ENCODE results near the gene DNASE1L1. TPM values are rescaled to one million over a fixed set of nuclear protein-coding genes. Genes with fewer than 3 reads are reported as not detected.

The DNASE1L1 gene
- total RNA-seq, 3 donors from 2014 or later, result 18.1 to 30.8 (median 25.6) TPM

DNA sequence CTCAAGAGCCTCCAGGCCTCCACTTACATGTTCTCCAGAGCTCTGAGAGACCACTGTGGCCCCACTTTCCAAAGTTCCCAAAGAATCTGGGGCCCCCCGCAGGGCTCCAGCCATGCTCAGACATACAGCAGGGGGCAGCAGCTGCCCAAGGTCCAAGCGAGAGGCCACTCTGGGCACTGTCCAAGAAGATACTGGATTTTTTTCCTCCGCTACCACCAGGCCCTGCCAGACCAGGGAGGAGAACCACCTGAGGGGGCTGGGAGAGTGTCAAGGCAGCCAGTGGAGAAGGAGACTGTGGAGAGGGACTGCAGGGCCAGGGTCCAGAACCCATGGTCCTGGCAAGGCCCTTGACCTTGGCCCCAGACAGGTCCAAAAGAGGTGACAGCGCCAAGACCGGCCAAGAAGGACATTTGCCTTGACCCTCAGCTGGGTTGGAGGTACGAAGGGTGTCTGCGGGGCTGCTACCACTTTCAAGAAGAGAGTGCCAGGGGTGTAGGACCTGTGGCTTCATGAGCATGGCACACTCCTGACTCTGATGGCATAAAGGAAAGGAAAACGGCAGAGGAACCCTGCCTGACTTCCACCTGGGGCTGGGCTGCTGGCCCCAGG, 24.7 kb downstream of the DNASE1L1 start:
- ATAC-seq, result no peak
- intact Hi-C loops (cut with DNase I, micrococcal nuclease), result no loop called here
- Histone ChIP-seq H3K36me3 (ENCODE audit: low read depth) (no peaks in the 10 kb centered on the region), H3K4me3 (no peak overlapping the region), H3K9me3 (no peaks in the 10 kb centered on the region), H3K4me1 (ENCODE audit: low read depth) (no peaks in the 10 kb centered on the region)
- DNase-seq, result no peak
- TF ChIP-seq, protein P1, sequence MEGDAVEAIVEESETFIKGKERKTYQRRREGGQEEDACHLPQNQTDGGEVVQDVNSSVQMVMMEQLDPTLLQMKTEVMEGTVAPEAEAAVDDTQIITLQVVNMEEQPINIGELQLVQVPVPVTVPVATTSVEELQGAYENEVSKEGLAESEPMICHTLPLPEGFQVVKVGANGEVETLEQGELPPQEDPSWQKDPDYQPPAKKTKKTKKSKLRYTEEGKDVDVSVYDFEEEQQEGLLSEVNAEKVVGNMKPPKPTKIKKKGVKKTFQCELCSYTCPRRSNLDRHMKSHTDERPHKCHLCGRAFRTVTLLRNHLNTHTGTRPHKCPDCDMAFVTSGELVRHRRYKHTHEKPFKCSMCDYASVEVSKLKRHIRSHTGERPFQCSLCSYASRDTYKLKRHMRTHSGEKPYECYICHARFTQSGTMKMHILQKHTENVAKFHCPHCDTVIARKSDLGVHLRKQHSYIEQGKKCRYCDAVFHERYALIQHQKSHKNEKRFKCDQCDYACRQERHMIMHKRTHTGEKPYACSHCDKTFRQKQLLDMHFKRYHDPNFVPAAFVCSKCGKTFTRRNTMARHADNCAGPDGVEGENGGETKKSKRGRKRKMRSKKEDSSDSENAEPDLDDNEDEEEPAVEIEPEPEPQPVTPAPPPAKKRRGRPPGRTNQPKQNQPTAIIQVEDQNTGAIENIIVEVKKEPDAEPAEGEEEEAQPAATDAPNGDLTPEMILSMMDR (IDR thresholded peaks at IDR 0.05), result no peak

DNA sequence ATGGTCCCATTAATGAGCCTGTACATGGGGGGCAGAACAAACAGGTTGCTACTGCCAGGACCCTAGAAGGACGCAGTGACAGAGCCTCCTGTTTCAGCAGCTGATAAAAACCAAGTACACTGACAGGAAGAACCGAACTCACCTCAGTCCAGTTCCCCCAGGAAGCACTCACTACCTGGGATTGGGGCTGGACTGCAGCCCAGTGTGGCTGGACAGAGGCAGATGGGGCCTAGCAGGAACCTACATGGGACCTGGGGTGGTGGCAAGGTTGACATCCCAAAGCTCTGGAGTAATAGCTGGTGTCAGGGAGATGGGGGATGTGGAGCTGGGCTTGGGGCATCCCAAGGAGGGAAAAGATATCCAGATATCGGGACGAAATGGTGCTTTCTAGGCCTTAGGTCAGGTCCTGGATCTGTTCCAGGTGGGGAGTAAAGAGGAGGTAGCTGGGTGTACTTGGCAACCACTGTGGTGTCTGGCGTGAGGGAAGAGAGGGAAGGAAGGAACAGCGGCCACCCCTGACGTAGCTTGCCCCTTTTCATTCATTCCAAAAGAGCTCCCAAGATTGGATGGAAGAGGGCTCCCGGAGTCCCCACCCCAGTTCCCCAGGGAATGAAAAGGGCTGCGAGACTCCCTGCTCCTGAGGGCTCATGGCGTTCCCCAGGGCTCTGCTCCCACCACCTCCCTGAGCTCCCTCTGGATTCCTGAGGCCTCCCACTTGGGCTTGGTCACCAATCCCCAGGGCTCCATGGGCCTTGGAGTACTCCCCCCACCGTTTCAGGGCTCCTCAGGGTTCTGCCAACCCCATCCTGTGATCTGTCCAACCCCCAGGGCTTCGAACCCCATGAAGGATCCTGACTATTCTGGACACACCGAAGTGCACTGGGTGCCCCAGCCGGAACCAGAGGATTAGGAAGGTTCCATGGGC, 25.4 kb downstream of the DNASE1L1 start:
- H3K4me1 ChIP-seq (ENCODE audit: low read depth), result no peaks in the 10 kb centered on the region
- TF ChIP-seq, protein P1 (IDR thresholded peaks at IDR 0.05), result no peak
- no peaks in the 10 kb centered on the region for H3K36me3 ChIP-seq (ENCODE audit: low read depth)
- H3K4me3 ChIP-seq, result no peak overlapping the region
- no peak for ATAC-seq
- no peak for DNase-seq
- H3K9me3 ChIP-seq, result no peaks in the 10 kb centered on the region
- intact Hi-C loops (cut with DNase I, micrococcal nuclease), result no loop called here

DNA sequence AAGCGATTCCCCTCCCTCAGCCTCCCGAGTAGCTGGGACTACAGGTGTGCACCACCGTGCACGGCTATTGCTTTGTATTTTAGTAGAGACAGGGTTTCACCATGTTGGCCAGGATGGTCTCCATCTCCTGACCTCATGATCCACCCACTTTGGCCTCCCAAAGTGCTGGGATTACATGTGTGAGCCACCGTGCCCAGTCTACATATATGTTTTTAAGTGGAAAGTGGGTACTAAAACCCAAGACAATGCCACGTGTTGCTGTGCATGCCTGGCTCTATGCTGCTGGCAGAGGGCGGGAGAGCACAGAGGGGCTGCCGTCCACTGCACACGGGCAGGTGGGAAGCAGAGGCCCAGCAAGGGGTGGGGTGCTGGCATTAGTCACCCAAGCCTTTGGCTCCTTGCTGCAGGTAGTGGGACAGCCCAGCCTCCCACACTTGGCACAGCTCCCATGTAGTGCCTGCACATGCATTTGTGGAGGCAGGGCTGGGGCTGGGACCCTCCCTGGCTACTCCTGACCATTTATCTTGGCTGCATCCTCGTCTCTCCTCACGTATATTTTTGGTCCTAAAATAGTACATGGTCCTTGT, 26.5 kb downstream of the DNASE1L1 start:
- Histone ChIP-seq H3K4me3 (no peak overlapping the region), H3K36me3 (ENCODE audit: low read depth) (no peaks in the 10 kb centered on the region), H3K4me1 (ENCODE audit: low read depth) (no peaks in the 10 kb centered on the region), H3K9me3 (no peaks in the 10 kb centered on the region)
- TF ChIP-seq, protein P1 (IDR thresholded peaks at IDR 0.05), result no peak
- ATAC-seq, result no peak
- intact Hi-C loops (cut with DNase I, micrococcal nuclease), result no loop called here
- no peak for DNase-seq

DNA sequence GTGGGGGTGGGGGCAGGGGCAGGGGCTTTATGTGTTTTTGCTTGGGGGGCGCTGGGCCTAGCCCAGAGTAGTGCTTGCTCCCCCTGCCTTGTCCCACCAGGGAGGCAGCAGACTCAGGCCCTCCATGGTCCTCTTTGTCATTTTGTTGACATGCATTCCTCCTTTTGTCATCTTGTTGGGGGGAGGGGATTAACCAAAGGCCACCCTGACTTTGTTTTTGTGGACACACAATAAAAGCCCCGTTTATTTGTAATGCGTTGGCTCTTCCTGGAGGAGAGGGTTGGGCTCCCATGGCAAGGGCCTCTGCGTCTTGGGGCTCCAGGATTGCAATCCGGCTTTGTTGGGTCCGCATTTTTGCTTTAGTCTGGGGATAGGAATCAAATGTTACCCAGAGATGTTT, 27.8 kb downstream of the DNASE1L1 start:
- ATAC-seq (no peak), DNase-seq (no peak)
- no peaks in the 10 kb centered on the region for H3K9me3 ChIP-seq
- intact Hi-C loops (cut with DNase I, micrococcal nuclease), result no loop called here
- no peak overlapping the region for H3K4me3 ChIP-seq
- no peaks in the 10 kb centered on the region for H3K36me3 ChIP-seq (ENCODE audit: low read depth)
- TF ChIP-seq, protein P1 (IDR thresholded peaks at IDR 0.05), result no peak
- no peaks in the 10 kb centered on the region for H3K4me1 ChIP-seq (ENCODE audit: low read depth)

DNA sequence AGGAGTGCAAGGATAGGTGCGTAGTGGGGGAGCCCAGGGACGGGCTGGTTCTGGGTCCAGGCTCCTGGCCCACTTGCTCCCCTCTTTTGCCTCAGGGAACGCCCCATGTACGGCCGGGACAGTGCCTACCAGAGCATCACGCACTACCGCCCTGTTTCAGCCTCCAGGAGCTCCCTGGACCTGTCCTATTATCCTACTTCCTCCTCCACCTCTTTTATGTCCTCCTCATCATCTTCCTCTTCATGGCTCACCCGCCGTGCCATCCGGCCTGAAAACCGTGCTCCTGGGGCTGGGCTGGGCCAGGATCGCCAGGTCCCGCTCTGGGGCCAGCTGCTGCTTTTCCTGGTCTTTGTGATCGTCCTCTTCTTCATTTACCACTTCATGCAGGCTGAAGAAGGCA, 28.3 kb downstream of the DNASE1L1 start:
- TF ChIP-seq, protein P1 (IDR thresholded peaks at IDR 0.05), result no peak
- DNase-seq (no peak), ATAC-seq (no peak)
- intact Hi-C loops (cut with DNase I, micrococcal nuclease), result no loop called here
- H3K36me3 ChIP-seq (ENCODE audit: low read depth), result no peaks in the 10 kb centered on the region
- H3K9me3 ChIP-seq, result no peaks in the 10 kb centered on the region
- H3K4me3 ChIP-seq, result no peak overlapping the region
- H3K4me1 ChIP-seq (ENCODE audit: low read depth), result no peaks in the 10 kb centered on the region
